Non-pigmented ciliary epithelial cell (primary cell): Measurements from ENCODE around the gene TRIP4.
"Not testable (repeated sequence)": the region's sequence is repeated elsewhere in the genome, so short reads cannot be mapped to it uniquely, and the experiment has no call there.

Experiments
- DNase-seq: peaks from one replicate; pipeline ENCODE4 v3.0.0-alpha.2; 2010; ENCODE audit warnings: low read depth

Gene TRIP4

DNA sequence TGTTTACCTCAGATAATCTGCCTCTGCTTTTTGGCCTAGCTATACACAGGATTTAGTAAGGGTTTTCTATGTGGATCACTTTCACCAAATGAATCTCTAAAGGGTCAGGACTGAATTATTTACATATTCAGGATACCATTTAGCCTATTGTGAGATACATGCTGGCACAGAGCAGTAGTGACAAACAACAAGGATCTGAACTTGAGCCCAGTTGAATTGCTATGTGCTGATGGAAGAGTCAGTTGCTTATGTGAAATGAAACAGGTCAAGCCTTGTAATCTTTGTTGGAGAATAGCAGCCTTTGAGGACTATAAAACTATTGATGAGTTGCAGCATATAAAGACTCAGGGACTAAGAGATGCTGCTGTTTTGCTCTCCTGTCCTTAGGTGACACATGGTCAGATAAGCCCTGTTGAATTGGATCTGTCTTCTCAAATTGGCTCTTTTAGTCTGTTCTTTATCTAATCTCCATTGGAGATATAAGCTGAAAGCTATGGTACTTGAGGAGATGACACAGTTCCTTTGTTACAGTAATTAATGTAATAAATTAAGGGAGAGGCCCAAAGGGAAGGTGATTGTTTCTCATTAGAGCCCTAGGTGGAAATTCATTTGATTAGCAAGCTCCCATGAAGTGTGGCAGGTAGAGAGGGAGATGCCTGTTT lies 103.1 kb downstream of the TRIP4 start:
- no peak for DNase-seq

GRCh38 chr15:64493641-64494040 lies 106.0 kb downstream of the TRIP4 start:
- no peak for DNase-seq

- DNase-seq = not testable (repeated sequence)
These were observed 108.3 kb downstream of the TRIP4 start for GRCh38 chr15:64495968-64496367.

DNA sequence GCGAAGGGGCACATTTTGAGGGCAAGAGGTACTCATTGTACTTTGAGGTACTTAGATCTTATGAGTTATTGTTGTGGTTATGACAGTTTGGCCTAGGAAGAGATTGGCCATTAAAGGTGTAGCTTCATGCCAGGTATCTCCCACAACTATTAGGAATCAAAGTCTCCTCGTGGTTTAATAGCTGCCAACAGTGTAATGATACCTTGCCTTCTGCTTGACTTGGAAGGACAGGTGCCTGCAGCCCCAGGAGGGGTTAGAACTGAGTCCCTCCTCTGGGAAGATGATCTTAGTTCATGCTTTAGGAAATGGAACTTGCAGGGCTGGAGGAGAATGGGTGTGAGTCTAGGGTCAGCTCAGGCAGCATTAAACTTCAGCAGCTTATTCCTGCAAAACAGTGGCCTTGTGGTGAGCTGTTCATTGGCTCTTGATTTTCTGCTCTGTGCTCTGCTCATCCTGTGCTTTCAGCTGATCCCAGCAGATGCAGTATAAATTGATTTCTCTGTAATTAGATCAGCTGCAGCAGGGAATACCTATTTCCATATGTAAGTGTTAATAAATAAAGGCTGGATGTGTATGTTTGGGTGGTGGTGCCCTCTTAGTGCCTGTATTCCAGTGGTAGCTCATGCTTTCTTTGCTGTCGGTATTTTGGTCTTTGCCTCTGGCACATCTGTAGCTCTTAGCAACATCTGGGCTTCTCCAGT lies 113.2 kb downstream of the TRIP4 start:
- no peak for DNase-seq

- DNase-seq = no peak
These were observed 113.7 kb downstream of the TRIP4 start for GRCh38 chr15:64501396-64501715.

- DNase-seq = no peak
These were observed 114.5 kb downstream of the TRIP4 start for GRCh38 chr15:64502151-64502550.

DNA sequence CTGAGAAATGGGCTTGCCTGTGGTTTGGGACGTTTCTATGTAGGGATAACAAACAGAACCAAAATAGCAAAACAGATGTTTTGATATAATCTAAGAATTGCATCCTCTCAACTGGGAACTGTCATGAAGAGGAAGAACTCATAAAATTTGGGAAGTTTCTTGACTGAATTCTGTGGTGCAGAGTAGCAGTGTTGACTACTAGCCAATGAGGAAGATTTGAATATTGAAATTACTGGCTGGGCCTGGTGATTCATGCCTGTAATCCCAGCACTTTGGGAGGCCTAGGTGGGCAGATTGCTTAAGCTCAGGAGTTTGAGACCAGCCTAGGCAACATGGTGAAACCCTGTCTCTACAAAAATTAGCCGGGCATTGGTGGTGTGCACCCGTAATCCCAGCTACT lies 114.9 kb downstream of the TRIP4 start:
- DNase-seq = no peak

DNA sequence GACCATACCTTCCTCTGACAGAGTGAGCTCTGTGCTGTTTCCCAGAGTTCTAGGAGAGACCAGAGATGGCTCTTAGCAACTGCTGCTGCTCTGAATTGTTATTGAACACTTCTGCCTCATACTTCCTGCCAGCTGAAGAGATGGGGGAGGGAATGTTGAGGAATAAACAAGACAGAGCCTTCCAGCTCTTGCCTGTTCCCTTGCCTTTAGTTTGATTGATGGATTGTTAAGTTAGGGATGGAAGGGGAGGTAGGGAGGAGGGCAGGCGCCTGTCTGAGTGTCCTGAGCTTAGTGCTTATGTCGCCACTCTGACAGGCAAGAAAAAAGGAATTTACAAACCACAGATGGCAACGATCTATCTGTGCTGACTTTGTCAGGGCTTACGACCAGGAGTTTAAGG lies 115.6 kb downstream of the TRIP4 start:
- no peak for DNase-seq

DNA sequence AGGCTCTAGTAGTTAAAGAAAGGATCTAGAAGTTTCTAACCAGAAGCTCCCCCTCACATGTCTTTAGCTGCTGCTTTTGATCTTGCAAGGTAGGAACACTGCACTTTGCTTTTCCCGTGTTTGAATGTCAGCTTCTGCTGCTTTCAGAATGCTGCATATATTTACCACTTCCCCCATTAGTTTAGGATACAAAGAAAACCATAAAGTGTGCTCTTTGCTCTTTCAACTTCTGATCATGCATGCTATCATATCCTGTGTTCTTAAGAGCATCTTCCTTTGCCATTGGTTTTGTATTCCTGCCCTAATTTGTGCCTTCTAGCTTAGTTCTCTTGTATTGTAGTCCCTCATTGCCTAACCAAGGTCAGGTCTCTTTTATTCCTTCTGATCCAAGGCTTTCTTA lies 116.0 kb downstream of the TRIP4 start:
- no peak for DNase-seq
